OCI-LY1 (cell line): ENCODE measurements around the gene CNTN6.

Experiments
- EZH2 ChIP-seq: fragments of 200-600 bp; sonication (generic), shearing (Covaris generic); IDR thresholded peaks from 2 replicates; pipeline ENCODE4 v1.8.0; 2017; ENCODE audit warnings: borderline replicate concordance, mixed run types, mild to moderate bottlenecking, antibody characterized with exemption, low read length, moderate library complexity, mixed read lengths
- TF ChIP-seq, protein P1 (sequence below): fragments of 200-600 bp; sonication (generic), shearing (Covaris generic); IDR thresholded peaks from 2 replicates; pipeline ENCODE4 v1.5.1; 2017; ENCODE audit warnings: mild to moderate bottlenecking, antibody characterized with exemption, low read length, moderate library complexity, mixed read lengths

DNA sequence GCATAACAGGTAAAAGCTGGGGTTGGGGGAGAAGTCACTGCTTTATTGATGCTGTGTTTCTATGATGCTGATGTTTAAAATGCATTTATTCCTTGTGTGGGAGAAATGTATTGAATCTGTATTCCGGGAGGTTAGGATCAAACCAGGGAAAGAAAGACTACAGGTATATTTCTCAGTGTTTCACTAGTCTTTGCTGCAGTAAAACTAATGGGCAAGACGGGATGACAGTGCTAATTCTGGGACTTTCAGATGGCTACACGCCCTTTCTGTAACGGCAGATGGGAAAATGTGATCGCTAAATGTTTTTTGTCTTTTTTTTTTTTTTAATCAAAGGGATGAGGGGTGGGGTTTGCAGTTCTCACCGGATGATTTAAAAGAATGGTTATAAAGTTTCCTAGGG is 393 bp downstream of the CNTN6 start:
- TF ChIP-seq, protein P1, sequence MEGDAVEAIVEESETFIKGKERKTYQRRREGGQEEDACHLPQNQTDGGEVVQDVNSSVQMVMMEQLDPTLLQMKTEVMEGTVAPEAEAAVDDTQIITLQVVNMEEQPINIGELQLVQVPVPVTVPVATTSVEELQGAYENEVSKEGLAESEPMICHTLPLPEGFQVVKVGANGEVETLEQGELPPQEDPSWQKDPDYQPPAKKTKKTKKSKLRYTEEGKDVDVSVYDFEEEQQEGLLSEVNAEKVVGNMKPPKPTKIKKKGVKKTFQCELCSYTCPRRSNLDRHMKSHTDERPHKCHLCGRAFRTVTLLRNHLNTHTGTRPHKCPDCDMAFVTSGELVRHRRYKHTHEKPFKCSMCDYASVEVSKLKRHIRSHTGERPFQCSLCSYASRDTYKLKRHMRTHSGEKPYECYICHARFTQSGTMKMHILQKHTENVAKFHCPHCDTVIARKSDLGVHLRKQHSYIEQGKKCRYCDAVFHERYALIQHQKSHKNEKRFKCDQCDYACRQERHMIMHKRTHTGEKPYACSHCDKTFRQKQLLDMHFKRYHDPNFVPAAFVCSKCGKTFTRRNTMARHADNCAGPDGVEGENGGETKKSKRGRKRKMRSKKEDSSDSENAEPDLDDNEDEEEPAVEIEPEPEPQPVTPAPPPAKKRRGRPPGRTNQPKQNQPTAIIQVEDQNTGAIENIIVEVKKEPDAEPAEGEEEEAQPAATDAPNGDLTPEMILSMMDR: no peak
- TF ChIP-seq EZH2: no peak
